Stimulated activated CD4-positive, alpha-beta T cell treated with anti-CD3 and anti-CD28 coated beads, TNF-alpha, amount 100 ng/mL, for 4 hours (primary cell): ENCODE results near the gene HDLBP.
"Not testable (repeated sequence)": the region's sequence is repeated elsewhere in the genome, so short reads cannot be mapped to it uniquely, and the experiment has no call there.

Source experiments
- DNase-seq, 3 experiments: peaks; one replicate each; pipeline ENCODE4 v3.0.0-alpha.2; 2020; ENCODE audit warnings: low read depth in 3 of 3

Gene HDLBP

DNA sequence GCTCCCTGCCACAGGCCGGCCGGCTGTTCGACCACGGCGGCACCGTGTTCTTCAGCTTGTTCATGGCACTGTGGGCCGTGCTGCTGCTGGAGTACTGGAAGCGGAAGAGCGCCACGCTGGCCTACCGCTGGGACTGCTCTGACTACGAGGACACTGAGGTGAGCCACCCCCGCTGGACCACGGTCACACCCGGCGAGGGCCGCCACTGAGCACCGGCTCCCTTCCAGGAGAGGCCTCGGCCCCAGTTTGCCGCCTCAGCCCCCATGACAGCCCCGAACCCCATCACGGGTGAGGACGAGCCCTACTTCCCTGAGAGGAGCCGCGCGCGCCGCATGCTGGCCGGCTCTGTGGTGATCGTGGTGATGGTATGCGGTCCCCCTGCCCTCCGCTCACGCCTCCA lies 106.2 kb downstream of the HDLBP start:
- no peak for DNase-seq

DNA sequence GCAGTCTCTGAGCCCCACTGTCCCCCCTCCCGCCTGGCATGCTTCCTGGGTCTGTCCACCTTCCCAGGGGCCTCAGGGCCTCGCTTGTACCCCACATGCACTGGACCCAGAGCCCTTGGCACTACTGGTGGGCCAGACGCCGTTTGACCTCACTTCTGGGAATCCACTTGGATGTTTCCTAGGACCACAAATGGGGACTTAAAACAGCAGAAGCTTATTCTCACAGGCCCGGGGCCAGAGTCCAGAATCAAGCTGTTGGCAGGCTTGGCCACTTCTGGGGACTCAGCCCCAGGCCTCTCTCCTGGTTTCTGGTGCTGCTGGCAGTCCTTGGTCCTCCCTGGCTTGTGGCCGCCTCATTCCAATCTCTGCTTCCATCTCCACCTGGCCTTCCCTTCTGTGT lies 107.4 kb downstream of the HDLBP start:
- DNase-seq = no peak

DNA sequence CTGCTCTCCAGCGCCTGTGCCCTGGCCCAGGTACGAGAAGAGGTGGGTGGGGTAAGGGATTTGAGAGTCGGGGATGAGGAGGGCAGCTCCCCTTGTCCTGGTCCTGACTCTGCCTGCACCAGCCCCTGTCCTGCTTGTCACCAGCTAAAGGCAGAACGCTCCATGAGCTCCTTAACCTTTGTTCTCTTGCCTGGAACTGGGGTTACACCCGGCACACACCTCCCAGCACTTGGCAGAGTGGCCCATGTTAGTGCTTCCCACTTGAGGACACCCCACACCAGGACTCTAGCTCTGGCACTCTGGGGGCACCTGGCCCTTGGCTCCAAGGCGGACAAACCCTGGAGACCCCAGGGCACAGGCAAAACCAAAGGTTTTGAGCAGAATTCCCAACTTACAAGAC lies 107.8 kb downstream of the HDLBP start:
- DNase-seq = no peak

DNA sequence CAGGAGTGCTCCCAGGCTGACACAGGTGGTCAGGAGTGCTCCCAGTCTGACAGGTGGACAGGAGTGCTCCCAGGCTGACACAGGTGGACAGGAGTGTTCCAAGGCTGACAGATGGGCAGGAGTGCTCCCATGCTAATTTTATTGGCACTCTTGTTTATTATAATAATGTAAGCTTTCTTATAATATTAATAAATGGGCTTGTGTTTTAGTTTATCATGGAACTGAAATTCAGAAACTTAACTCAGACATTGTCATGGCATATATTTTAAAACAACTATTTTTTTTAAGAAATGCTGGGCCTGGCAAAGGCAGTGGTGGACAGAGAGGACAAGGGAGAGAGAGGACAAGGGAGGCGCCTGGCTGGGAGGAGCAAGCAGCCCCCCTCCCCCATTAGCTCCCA lies 108.3 kb downstream of the HDLBP start:
- DNase-seq = no peak

DNA sequence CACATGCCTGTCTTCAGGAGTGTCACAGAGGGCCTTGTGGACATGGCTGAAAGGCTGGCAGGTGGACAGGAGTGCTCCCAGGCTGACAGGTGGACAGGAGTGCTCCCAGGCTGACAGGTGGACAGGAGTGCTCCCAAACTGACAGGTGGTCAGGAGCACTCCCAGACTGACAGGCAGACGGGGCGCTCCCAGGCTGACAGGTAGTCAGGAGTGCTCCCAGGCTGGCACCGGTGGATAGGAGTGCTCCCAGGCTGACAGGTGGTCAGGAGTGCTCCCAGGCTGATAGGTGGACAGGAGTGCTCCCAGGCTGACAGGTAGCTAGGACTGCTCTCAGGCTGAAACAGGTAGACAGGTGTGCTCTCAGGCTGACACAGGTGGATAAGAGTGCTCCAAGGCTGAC lies 110.4 kb downstream of the HDLBP start:
- no peak for DNase-seq

DNA sequence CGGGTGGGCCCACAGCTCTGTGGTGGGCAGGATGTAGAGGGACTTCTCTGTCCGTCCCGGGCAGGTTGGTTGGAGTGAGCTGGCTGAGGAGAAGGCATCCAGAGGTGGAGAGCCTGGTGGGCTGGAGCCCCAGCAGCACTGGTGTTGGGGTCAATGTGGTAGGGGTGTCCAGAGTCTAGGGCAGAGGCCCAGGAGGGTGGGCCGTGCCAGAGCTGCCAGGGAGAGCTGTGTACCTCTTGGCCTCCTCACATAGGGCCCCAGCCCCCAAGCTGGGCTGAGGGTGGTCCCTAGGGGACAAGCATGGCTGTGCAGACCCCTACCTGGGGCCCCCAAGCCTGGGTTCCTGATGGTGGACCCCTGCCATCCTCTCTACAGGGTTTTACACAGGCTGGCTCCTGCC lies 111.0 kb downstream of the HDLBP start:
- DNase-seq = no peak

DNA sequence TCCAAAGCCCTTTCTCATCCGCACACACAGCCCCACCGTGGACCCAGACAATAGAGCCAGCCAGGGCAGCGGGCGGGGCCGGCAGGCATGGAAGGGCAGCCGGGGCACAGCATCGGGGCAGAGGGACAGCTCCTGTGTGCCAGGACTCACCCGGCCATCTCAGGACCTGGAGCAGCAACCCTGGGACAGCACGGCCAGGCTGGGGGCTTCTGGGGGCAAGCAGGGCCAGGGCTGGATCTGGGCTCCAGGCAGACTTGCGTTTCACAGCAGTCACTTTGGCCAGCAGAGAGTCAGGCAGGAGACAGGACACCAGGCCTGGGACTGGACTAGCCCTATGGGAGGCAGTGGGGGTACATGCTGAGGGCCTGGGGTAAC lies 111.5 kb downstream of the HDLBP start:
- DNase-seq = no peak

DNA sequence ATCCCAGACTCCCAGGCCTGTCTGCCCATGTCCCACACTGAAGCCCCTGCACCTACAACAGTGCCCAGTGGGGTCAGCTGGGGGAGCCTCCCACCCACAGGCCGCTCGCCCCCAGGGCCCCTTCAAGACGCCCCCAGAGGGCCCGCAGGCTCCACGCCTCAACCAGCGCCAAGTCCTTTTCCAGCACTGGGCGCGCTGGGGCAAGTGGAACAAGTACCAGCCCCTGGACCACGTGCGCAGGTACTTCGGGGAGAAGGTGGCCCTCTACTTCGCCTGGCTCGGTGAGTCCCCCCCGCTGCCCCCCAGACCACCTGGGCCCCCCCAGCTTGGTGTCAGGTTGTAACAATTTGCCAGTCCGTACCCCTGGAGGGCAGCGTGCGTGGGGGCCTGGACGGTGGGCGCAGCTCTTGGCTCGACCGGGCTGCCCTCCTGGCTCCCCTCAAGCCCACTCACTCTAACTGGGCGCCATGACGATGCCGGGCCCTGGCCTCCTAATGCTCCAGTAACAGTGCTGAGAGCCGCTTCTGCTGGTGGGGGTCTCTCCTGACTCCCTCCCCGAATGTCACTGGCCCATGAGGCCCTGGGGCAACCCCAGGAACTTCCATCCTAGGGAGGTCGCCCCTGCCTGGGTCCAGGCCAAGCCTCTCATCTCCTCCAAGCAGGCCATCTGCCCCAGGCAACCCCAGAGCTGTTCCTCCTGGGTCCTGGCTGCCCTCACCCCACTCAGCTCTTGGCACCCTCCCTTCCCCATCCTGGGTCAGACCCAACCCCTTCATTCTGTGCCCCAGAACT lies 112.1 kb downstream of the HDLBP start:
- no peak for DNase-seq

DNA sequence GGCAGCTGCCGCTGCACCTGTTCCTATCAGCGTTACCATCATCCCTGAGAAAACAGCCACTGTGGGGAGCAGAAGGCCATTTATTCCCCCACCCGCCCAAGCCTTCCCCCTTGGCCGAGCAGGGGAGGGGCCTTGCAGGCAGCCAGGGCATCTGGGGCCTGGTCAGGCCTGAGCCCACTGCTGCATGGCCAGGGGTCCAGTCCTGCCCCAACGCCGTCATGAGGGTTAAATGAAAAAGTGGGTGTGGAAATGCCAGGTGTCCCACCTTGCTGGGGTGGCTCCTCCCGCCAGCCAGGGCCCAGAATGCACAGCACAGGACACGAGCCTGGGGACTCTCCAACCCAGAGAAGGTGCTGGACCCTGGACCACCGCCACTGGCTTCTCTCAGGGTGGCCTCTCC lies 112.8 kb downstream of the HDLBP start:
- no peak for DNase-seq

DNA sequence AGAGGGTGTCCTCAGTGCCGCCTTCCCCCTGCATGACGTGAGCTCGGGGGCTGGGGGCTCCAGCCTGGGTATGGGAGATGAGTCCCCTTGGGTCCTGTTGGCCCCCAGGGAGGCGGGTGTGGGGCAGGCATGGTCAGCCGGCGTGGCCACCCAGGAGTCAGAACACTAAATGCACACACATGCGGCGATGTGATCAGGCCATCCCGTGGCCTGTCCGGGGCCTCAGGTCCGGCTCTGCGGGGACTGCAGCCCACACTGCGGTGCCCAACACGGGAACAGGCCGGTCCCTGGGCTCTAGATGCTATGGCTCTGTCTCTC lies 113.2 kb downstream of the HDLBP start:
- no peak for DNase-seq

DNA sequence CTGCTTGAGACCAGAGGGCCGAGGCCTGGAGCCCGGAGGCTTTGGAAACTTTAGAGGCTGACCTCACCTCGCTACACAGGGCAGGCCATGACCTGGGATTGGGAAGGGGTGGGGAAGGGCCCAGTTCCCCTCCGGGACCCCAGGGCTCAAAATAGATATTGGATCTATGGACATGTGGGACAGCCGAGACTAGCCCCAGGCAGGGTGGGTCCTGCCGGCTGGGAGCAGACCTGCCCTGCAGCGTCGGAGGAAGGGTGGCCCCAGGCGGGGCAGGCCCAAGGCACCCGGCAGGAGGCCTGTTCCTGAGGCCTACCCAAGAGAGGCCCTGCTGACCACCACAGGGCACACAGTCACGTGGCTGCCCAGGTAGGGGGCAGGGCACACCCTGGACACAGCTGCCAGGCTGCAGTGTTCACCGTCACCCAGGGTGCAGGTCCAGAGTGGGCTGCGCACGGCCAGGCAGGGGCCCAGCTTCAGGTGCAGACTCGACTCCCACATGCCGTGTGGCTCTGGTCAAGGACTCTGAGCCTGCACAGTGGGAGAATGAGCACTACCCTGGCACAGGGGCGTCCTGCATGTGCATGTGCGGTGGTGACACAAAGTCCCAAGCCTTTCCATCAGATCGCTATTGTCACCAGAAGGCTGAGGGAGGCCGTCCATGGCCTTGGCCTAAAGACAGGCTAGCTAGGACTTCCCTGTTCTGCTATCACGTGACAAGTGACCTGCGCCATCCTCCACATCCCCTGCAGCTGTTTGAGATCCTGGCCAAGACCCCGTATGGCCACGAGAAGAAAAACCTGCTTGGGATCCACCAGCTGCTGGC lies 113.8 kb downstream of the HDLBP start:
- no peak for DNase-seq

DNA sequence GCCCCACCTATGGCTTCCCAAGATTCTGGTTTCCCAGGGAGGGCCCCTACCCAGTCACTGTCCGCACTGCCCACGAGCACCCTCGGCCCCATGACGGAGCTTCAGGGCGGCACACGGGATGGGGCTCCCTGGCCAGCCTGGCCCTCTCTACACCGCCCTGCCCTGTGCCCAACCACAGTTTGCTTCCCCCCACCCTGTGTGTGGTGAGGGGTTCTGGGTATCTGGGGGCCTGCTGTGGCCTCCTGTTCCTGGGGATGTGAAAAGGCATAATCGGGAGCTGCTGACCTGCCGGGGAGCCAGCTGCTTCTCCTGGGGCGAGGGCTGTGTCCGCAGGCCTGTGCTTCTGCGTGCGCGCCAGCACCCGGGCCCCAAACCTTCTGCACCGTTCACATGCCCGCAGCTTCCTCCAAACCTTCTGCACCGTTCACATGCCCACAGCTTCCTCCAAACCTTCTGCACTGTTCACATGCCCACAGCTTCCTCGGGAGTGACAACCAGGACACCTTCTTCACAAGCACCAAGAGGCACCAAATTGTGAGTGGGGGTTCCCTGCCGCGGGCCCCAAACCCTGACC lies 114.6 kb downstream of the HDLBP start:
- DNase-seq = no peak

DNA sequence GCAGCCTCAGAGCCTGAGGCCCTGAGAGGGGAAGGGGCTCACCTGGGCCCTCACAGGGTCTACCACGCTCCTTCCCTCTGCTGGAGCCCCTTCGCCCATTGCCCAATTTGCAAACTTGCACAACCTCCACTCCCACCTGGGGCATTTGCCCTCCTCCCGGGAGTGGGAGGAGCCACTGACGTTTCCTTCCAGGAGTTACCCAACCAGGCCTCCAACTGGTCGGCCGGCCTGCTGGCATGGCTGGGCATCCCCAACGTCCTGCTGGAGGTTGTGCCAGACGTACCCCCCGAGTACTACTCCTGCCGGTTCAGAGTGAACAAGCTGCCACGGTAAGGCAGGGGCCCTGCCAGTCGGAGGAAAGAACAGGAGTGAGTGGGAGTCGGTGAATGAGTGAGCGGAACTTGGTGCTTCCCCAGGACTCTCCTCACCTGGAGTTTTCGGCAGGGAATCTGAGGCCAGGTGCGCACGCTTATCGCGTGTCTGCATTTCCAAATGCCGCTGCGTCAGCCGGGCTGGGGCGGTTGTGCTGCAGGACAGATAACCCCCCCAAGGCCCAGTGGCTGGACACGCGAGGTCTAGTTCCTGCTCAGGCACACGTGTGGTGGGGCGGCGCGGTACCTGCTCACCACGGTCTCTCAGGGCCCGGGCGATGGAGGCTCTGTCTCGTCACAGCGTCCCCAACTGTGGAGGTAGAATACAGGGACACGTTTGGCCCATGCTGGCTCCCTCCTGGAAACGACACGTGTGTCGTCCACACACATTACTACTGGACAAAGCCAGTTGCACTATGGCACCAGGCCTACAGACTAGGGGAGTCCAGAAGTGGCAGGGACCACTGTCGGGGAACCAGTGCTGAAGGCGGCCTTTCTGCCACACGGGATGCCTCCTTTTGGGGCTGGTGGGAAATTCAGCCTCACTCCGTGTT lies 115.3 kb downstream of the HDLBP start:
- no peak for DNase-seq

DNA sequence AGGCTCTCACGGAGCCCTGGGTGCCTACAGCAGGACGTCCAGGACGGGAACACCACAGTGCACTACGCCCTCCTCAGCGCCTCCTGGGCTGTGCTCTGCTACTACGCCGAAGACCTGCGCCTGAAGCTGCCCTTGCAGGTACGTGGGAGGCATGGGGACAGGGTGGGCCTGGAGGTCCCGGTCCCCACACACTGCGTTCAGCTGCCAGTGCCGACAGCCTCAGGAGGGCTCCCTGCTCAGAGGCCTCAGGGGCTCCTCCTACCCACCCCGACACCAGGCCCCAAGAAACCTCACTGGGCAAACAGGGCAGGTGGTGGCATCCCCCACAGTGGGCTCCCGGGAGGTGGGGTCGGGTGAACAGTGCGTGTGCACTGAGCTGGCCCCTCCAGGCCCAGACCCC lies 116.2 kb downstream of the HDLBP start:
- no peak for DNase-seq

DNA sequence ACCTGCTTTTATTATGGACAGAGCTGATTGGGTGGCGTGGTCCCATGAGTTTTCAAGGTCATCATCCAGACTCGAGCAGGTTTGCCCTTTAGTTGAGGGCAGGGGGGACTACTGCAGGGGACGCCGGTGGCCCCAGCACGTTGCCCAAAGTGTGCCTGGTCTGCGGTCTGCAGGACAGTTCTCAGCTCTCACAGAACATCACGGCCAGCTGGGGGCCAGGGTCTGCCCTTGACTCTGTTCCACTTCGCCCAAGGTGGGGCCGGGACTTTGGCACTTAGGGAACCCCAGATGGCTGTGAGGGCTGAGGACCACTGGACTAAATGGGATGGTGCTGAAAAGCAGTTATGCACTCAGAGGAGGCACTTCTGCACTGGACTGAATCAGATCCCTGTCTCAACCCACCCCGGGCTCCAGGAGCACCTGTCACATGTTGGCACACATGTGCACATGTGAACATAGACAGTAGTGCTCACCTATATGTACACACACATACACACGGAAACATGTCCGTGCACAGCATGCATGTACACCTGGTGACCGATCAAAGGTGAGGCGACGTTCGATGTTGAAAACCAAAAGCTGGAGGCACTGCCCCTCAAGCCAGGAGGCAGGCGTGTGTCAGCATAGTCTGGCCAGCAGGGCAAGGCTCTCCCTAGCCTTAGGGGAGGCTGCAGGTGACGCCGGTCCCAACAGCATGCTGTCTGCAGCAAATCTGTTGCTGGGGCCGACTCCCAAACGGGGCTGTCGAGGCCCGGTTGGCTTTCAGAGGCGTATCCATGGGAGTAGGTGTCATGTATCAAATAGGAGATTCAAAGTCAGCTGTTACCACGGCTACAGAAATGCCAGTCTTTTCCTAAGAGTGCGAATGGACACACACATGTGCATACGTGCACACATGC lies 116.8 kb downstream of the HDLBP start:
- no peak for DNase-seq

DNA sequence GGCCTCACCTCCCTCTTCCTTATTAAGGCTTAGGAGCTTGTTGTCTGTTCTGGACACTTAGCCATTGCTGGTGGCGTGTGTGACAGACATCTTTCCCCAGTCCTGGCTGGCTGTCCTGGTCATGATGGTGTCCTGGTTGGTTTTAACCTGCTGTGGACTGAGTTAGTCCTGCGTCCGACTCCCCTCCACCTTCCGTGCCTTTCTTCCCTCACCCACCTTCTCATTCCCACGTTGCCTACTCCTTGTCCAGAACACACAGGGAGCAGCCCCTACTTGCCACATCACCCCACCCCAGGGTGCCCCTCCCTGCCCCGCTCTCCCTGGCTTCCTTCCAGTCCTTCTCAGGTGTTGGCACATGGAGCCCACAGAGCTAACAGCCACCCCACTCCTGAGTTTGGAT lies 117.5 kb downstream of the HDLBP start:
- DNase-seq = no peak

DNA sequence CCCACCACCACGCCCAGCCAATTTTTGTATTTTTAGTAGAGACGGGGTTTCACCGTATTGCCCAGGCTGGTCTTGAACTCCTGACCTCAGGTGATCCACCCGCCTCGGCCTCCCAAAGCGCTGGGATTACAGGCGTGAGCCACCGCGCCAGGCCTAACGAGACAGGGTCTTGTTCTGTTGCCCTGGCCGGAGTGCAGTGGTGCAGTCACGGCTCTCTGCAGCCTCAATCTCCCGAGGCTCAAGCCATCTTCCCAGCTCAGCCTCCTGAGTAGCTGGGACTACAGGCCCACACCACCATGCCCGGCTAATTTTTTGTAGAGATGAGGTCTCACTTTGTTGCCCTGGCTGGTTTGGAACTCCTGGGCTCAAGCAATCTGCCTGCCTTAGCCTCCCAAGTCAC lies 118.2 kb downstream of the HDLBP start:
- not testable (repeated sequence) for DNase-seq

DNA sequence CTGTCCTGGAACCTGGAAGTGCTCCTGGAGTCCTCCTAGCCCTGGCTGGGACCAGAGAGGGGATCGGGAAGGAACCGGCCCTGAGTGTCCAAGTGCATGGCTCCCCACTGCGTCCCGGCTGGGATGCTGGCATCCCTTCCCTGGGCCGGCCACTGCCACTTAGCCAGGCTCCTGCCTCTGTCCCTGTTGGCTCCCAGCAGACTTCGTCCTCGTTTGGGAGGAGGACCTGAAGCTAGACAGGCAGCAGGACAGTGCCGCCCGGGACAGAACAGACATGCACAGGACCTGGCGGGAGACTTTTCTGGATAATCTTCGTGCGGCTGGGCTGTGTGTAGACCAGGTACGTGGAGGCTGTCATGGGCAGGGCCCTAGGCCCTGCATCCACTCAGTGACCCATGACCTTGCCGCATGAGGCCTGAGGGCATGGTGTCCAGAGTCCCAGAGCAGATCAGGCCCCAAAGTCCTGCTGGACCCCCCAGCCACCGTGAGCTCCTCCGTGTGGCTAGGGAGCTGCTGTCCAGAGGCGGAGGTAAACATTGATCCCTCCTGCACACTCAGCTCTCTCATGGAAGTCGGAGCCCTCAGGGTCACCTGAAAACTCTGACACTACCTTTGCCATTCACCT lies 119.9 kb downstream of the HDLBP start:
- DNase-seq = no peak

DNA sequence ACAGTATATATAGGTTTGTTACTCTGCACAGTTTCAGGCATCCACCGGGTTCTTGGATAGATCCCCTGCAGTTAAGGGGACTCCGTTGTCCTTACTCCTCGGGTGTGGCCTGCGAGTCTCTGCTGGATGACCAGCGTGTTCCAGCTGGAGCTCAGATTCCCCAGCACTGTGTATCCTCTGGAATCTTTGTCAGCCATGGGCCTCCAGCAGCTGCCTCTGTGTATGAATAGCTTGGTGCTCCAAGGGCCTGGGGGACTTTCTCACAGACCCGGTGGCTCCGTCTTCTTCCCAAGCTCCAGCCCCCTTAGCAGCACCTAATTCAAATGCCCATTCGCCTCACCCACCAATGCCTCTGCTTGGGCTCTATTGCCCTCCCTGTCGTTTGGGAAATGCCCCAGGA lies 120.7 kb downstream of the HDLBP start:
- DNase-seq = no peak

DNA sequence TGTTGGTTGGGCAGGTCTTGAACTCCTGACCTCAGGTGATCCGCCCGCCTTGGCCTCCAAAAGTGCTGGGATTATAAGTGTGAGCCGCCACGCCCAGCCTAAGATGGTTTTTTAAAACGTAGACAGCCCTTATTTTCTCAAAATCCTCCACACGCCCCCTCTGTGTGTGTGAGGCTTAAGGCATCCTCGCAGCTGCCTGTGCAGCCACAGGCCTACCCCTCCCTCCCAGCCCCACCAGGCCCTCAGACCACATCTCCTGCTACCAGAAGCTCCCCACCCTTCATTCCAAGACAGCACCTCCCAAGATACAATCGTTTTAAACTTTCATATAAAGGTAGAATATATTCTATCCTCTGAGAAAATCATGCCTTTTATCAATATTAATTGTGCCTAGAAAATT lies 122.2 kb downstream of the HDLBP start:
- DNase-seq = no peak

DNA sequence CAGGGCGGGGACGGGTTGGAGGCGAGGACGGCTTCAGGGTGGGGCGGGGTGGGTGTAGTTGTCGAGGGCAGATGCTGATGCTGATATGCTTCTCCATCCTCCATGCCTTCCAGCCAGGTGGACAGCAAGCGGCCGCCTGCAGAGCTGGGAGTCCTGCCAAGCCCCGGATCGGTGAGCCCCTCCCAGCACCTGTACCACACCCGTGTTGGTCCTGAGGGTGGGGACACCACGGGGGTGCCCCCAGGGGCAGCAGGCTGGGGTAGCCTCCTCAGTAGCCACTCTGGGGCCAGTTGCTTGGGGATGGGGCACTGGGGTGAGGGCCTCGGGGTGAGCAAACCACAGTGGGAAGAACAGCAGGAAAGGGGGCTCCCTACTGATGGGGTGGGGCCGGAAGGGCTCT lies 124.4 kb downstream of the HDLBP start:
- no peak for DNase-seq
